Keratinocyte (primary cell): ENCODE results near the gene CPEB1. TPM values are rescaled to one million over a fixed set of nuclear protein-coding genes. Genes with fewer than 3 reads are reported as not detected.
A peak's percentile ranks its signal among the peaks of the same experiment; 100 is the strongest.

Experiments
- DNase-seq: peaks from one replicate; pipeline ENCODE4 v3.0.0-alpha.2; 2011; ENCODE audit warnings: low read depth, missing footprints, low spot score
- FAIRE-seq: peaks from 2 replicates; lab custom pipeline; 2011; peaks lifted over from hg19 to GRCh38; lab: Jason Lieb, UNC
- H2AFZ ChIP-seq: 2 replicates; pipeline ENCODE4 v1.6.0; 2012; ENCODE audit warnings: low read length, control low read depth, inconsistent platforms; ENCODE audit not compliant: control insufficient read depth
- H3K27ac ChIP-seq: 2 replicates; pipeline ENCODE4 v1.5.1; 2011; ENCODE audit warnings: low read length; ENCODE audit not compliant: control insufficient read depth, insufficient read depth
- H3K27me3 ChIP-seq: 3 replicates; pipeline ENCODE4 v1.6.0; 2011; ENCODE audit warnings: low read length; ENCODE audit not compliant: control insufficient read depth, insufficient read depth; ENCODE audit errors: extremely low read depth
- H3K36me3 ChIP-seq, 2 experiments: 2 replicates in 1 of 2; 3 replicates in 1 of 2; pipeline ENCODE4 v1.5.1; 2011; ENCODE audit warnings: low read length in 2 of 2, mild to moderate bottlenecking in 1 of 2; ENCODE audit not compliant: control insufficient read depth in 2 of 2, insufficient read depth in 2 of 2; ENCODE audit errors: extremely low read depth in 1 of 2
- H3K4me1 ChIP-seq: 3 replicates; pipeline ENCODE4 v1.5.1; 2011; ENCODE audit warnings: low read length; ENCODE audit not compliant: control insufficient read depth, insufficient read depth; ENCODE audit errors: extremely low read depth
- H3K4me2 ChIP-seq: 3 replicates; pipeline ENCODE4 v1.6.0; 2011; ENCODE audit warnings: low read depth, low read length; ENCODE audit not compliant: control insufficient read depth, insufficient read depth; ENCODE audit errors: extremely low read depth
- H3K4me3 ChIP-seq, 3 experiments: fragments of 200-600 bp in 1 of 3; sonication (generic) in 1 of 3; 2 replicates in 2 of 3; 3 replicates in 1 of 3; pipeline ENCODE4 v1.5.1; 2011 to 2016; ENCODE audit warnings: low read length in 3 of 3, mild to moderate bottlenecking in 3 of 3, control low read depth in 2 of 3, inconsistent platforms in 1 of 3, low read depth in 1 of 3, mixed read lengths in 1 of 3, mixed run types in 1 of 3, moderate library complexity in 1 of 3; ENCODE audit not compliant: control insufficient read depth in 2 of 3, insufficient read depth in 2 of 3; ENCODE audit errors: extremely low read depth in 1 of 3
- H3K79me2 ChIP-seq: 2 replicates; pipeline ENCODE4 v1.6.0; 2012; ENCODE audit warnings: low read length; ENCODE audit not compliant: control insufficient read depth, insufficient read depth
- H3K9ac ChIP-seq: 3 replicates; pipeline ENCODE4 v1.6.0; 2011; ENCODE audit warnings: low read length; ENCODE audit not compliant: control insufficient read depth, insufficient read depth; ENCODE audit errors: extremely low read depth
- H3K9me1 ChIP-seq: 3 replicates; pipeline ENCODE4 v1.6.0; 2011; ENCODE audit warnings: low read length; ENCODE audit not compliant: control insufficient read depth, insufficient read depth; ENCODE audit errors: extremely low read depth
- H3K9me3 ChIP-seq: 2 replicates; pipeline ENCODE4 v1.5.1; 2012; ENCODE audit warnings: low read depth, low read length; ENCODE audit not compliant: control insufficient read depth
- H4K20me1 ChIP-seq: 3 replicates; pipeline ENCODE4 v1.6.0; 2011; ENCODE audit warnings: low read length; ENCODE audit not compliant: control insufficient read depth, insufficient read depth; ENCODE audit errors: extremely low read depth
- CTCF ChIP-seq, 3 experiments: IDR thresholded peaks in 1 of 3; conservative IDR thresholded peaks in 1 of 3; optimal IDR thresholded peaks in 1 of 3; 2 replicates in 2 of 3; 3 replicates in 1 of 3; pipeline versions ENCODE3 to v1.5.1; 2011; ENCODE audit warnings: low read length in 3 of 3, mild to moderate bottlenecking in 3 of 3, moderate library complexity in 2 of 3, control low read depth in 1 of 3, inconsistent platforms in 1 of 3; ENCODE audit not compliant: insufficient read depth in 2 of 3; ENCODE audit errors: extremely low read depth in 1 of 3
- EZH2 ChIP-seq: IDR thresholded peaks from one replicate; pipeline ENCODE4 v1.6.1; 2012; ENCODE audit warnings: inconsistent platforms, mild to moderate bottlenecking, low read length, moderate library complexity
- dilution Hi-C: fragments of 300-500 bp; cut with MboI; formaldehyde crosslinking; loops from one replicate; pipeline ENCODE4 v1.7.0; 2020; ENCODE audit warnings: low sequenced_read_pairs; ENCODE audit not compliant: extremely low pct_ligation_motif_present
- polyA plus RNA-seq, 5 experiments: library from polyadenylated mRNA; depleted of rRNA in 3 of 5; stranded (reverse) in 3 of 5; stranded (forward) in 1 of 5; unstranded in 1 of 5; fragments of >200 nt; gene quantifications; 1 replicate in 1 of 5; 2 replicates in 3 of 5; 3 replicates in 1 of 5; pipeline versions ENCODE4 v1.2.1 to v1.2.3, GENCODE V29; 2011 to 2012; ENCODE audit warnings: missing spikeins in 2 of 5, low read depth in 1 of 5, low replicate concordance in 1 of 5

CPEB1 gene
- polyA plus RNA-seq, 1 donor (not counting 4 experiments of a cell fraction or from before 2014, with no cell fraction given), result 0.16 TPM

- dilution Hi-C loops, result no loop called here
- peak overlapping the region; percentile 60 for H3K4me2 ChIP-seq
- no peak for FAIRE-seq
- no peaks in the 10 kb centered on the region for H3K36me3 ChIP-seq
- H4K20me1 ChIP-seq, result no peaks in the 10 kb centered on the region
- no peaks in the 10 kb centered on the region for H3K79me2 ChIP-seq
- peaks cover 4% of the 10 kb centered on the region for H3K27me3 ChIP-seq
- H3K9me3 ChIP-seq, result no peaks in the 10 kb centered on the region
- no peaks in the 10 kb centered on the region for H3K4me1 ChIP-seq
- H3K9ac ChIP-seq, result no peak overlapping the region
- peak overlapping the region; percentile 25 to 66 (median 57) for H3K4me3 ChIP-seq
- TF ChIP-seq CTCF (optimal IDR thresholded peaks at IDR 0.05 in 1 of 3, IDR thresholded peaks at IDR 0.05 in 1 of 3, conservative IDR thresholded peaks at IDR 0.05 in 1 of 3; ENCODE audit: extremely low read depth in 1 of 3, insufficient read depth in 2 of 3, low read length in 3 of 3) (no peak), EZH2 (no peak)
- no peak overlapping the region for H3K27ac ChIP-seq
- no peaks in the 10 kb centered on the region for H3K9me1 ChIP-seq
- no peak for DNase-seq
- H2AFZ ChIP-seq, result peak overlapping the region; percentile 75
Measured at GRCh38 chr15:82679626-82680199, 32.5 kb upstream of the CPEB1 start.

- no peaks in the 10 kb centered on the region for H3K79me2 ChIP-seq
- H3K4me3 ChIP-seq, result no peak overlapping the region
- FAIRE-seq (no peak), DNase-seq (no peak)
- no peaks in the 10 kb centered on the region for H3K4me1 ChIP-seq
- no peak overlapping the region for H3K9ac ChIP-seq
- no peak overlapping the region for H3K27ac ChIP-seq
- H3K36me3 ChIP-seq, result no peaks in the 10 kb centered on the region
- H3K9me3 ChIP-seq, result no peaks in the 10 kb centered on the region
- dilution Hi-C loops, result no loop called here
- no peak for TF ChIP-seq CTCF (optimal IDR thresholded peaks at IDR 0.05 in 1 of 3, IDR thresholded peaks at IDR 0.05 in 1 of 3, conservative IDR thresholded peaks at IDR 0.05 in 1 of 3; ENCODE audit: extremely low read depth in 1 of 3, insufficient read depth in 2 of 3, low read length in 3 of 3)
- TF ChIP-seq EZH2, result no peak
- no peak overlapping the region for H2AFZ ChIP-seq
- H3K27me3 ChIP-seq, result peaks cover 4% of the 10 kb centered on the region
- H3K9me1 ChIP-seq, result no peaks in the 10 kb centered on the region
- no peak overlapping the region for H3K4me2 ChIP-seq
- H4K20me1 ChIP-seq, result no peaks in the 10 kb centered on the region
Measured at GRCh38 chr15:82677720-82678323, 30.7 kb upstream of the CPEB1 start.
